Measurements from ENCODE around the gene ACAP3.

GRCh38 chr1:1281533-1282321 is 26.0 kb downstream of the ACAP3 start:
- TF ChIP-seq CTCF (conservative IDR thresholded peaks at IDR 0.05; ENCODE audit: low read depth, low read length) (no peak), EZH2 (IDR thresholded peaks at IDR 0.05; ENCODE audit: borderline replicate concordance, low read depth, low read length, poor library complexity, severe bottlenecking) (no peak)
